ENCODE results near the gene TTLL1. TPM values are rescaled to one million over a fixed set of nuclear protein-coding genes. Genes with fewer than 3 reads are reported as not detected.

The TTLL1 gene
- total and polyA plus RNA-seq, 9 donors = 1.3 to 13.7 (median 7.2) TPM

DNA sequence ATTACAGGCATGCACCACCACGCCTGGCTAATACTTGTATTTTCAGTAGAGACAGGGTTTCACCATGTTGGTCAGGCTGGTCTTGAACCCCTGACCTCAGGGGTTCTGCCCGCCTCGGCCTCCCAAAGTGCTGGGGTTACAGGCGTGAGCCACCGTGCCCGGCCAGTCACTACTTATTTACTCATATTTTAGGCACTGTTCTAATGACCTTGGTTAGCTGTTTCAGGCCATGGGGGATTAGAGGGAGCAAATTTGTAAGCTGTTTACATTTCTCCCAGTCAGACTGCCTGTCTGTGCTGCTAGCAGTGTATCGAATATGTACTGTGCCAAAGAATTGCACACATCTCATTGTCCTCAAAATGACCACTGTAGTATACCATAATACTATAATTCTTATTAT lies 41.6 kb downstream of the TTLL1 start:
- H3K4me3 ChIP-seq = no peak overlapping the region
- no peaks in the 10 kb centered on the region for H3K4me1 ChIP-seq (ENCODE audit: insufficient read depth)
- 82 to 90% (median 87%) methylated on average over 7 of the region's 7 CpGs for WGBS, 3 donors
- H3K27me3 ChIP-seq = no peaks in the 10 kb centered on the region
- DNase-seq = no peak
- H3K27ac ChIP-seq = no peak overlapping the region
- intact Hi-C loops (cut with DNase I) = no loop called here
- no peaks in the 10 kb centered on the region for H3K9me3 ChIP-seq
- TF ChIP-seq POLR2A (IDR thresholded peaks at IDR 0.05) = no peak
- TF ChIP-seq EP300 (IDR thresholded peaks at IDR 0.05) = no peak
- TF ChIP-seq, protein P1, sequence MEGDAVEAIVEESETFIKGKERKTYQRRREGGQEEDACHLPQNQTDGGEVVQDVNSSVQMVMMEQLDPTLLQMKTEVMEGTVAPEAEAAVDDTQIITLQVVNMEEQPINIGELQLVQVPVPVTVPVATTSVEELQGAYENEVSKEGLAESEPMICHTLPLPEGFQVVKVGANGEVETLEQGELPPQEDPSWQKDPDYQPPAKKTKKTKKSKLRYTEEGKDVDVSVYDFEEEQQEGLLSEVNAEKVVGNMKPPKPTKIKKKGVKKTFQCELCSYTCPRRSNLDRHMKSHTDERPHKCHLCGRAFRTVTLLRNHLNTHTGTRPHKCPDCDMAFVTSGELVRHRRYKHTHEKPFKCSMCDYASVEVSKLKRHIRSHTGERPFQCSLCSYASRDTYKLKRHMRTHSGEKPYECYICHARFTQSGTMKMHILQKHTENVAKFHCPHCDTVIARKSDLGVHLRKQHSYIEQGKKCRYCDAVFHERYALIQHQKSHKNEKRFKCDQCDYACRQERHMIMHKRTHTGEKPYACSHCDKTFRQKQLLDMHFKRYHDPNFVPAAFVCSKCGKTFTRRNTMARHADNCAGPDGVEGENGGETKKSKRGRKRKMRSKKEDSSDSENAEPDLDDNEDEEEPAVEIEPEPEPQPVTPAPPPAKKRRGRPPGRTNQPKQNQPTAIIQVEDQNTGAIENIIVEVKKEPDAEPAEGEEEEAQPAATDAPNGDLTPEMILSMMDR (IDR thresholded peaks at IDR 0.05) = no peak
- no peaks in the 10 kb centered on the region for H3K36me3 ChIP-seq

DNA sequence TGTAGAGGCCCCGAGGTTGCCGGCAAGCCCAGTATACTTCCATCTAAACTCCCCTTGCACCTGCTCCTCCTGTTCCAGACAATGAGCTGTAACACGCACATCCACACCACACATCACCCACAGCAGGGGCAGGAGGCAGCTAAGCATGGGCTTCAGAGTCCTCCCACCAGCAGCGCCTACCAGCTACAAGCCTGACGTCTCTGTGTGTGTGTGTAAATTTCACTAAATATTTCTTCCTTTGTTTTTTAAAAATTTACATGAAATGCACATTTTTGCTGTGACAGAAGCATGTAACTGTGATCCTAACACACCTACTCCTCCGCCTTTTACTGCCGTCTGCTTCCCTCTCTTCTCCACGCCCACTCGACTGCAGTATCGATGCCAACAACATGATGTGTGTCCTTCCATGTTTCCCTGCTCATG lies 44.9 kb downstream of the TTLL1 start:
- 83 to 90% (median 85%) methylated on average over 10 of the region's 10 CpGs for WGBS, 3 donors

DNA sequence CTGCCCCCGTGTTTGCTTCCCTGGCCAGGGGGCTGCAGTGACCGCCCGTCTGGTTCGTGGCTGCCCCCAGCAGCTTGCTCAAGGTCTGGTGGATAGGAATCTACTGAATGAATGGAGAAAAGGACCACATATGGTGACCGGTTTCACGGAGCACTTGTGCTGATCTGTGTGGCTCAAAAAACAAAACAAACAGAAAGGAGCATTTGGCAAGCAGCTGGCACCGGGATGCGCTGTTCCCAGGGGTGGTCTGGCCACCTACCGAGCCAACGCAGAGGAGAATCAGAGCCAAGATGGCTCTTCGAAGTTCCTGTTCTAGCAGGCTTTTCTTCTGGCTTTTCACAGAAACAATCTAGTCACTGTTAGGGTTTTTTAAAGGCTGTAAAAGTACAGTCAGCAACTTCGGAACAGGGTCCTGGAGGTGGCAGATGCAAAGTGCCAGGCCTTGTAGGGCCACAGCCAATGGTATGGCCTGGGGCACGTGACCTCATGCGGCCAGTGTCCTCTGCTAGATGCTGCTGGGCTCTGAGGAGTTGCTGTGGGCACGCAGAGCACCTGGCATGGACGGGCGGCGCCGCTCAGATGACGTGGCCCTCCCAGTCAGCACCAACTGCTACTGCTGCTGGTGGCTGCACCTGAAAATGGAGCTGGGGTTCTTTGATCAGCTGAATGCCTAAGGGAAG lies 47.0 kb downstream of the TTLL1 start:
- TF ChIP-seq EP300 (IDR thresholded peaks at IDR 0.05) (no peak), POLR2A (IDR thresholded peaks at IDR 0.05) (no peak)
- TF ChIP-seq, protein P1 (IDR thresholded peaks at IDR 0.05) = no peak
- no peak overlapping the region for H3K27ac ChIP-seq
- H3K27me3 ChIP-seq = no peaks in the 10 kb centered on the region
- H3K36me3 ChIP-seq = no peaks in the 10 kb centered on the region
- H3K4me3 ChIP-seq = no peak overlapping the region
- H3K4me1 ChIP-seq (ENCODE audit: insufficient read depth) = no peaks in the 10 kb centered on the region
- intact Hi-C loops (cut with DNase I) = no loop called here
- WGBS, 3 donors = 51 to 78% (median 65%) methylated on average over 20 of the region's 20 CpGs
- no peaks in the 10 kb centered on the region for H3K9me3 ChIP-seq
- DNase-seq = no peak

More for the DNA sequence above, 44.9 kb downstream of the TTLL1 start:
- TF ChIP-seq, protein P1 (IDR thresholded peaks at IDR 0.05) = no peak
- TF ChIP-seq EP300 (IDR thresholded peaks at IDR 0.05) (no peak), POLR2A (IDR thresholded peaks at IDR 0.05) (no peak)
- no peaks in the 10 kb centered on the region for H3K36me3 ChIP-seq
- no peaks in the 10 kb centered on the region for H3K4me1 ChIP-seq (ENCODE audit: insufficient read depth)
- no peak overlapping the region for H3K27ac ChIP-seq
- H3K4me3 ChIP-seq = no peak overlapping the region
- H3K27me3 ChIP-seq = no peaks in the 10 kb centered on the region
- H3K9me3 ChIP-seq = no peaks in the 10 kb centered on the region
- DNase-seq = no peak
- intact Hi-C loops (cut with DNase I) = no loop called here

DNA sequence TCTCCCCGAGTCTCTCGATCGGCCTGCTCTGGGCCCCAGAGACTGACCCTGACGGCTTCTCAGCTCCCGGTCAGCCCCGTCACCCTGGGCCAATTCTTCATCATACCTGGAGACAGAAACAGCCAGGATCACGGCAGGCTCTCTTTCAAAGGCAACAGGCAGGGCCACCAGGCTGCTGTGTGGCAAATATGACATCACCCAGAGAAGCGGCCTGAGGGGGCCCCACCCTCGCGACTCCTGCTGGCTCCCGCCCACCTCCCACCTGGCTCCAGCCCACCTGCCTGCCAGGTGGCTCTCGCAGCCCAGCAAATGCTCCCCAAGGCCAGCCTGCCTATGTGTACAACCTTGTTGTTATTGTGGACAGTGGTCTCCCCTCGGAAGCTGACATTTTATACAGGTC lies 49.4 kb downstream of the TTLL1 start:
- Histone ChIP-seq H3K27me3 (no peaks in the 10 kb centered on the region), H3K4me3 (no peak overlapping the region), H3K36me3 (no peaks in the 10 kb centered on the region), H3K4me1 (ENCODE audit: insufficient read depth) (no peaks in the 10 kb centered on the region), H3K27ac (no peak overlapping the region), H3K9me3 (no peaks in the 10 kb centered on the region)
- no peak for DNase-seq
- no peak for TF ChIP-seq POLR2A (IDR thresholded peaks at IDR 0.05)
- TF ChIP-seq, protein P1 (IDR thresholded peaks at IDR 0.05) = no peak
- intact Hi-C loops (cut with DNase I) = loop anchor here in 1 of 4 donors (10.0 kb wide), 1 partner anchor 175 kb away; no protein-coding TSS in a partner anchor
- 80 to 88% (median 88%) methylated on average over 13 of the region's 13 CpGs for WGBS, 3 donors
